Lung (tissue), 12 donors: ENCODE results near the gene SRRD. TPM values are rescaled to one million over a fixed set of nuclear protein-coding genes. Genes with fewer than 3 reads are reported as not detected.

Experiments
- ATAC-seq: fragments of 200-7000 bp; cut with Tn5 transposase; one replicate; pipeline ENCODE4 v1.9.1; 2020; ENCODE audit warnings: moderate number of reproducible peaks; ENCODE audit not compliant: insufficient read depth, low FRiP score
- DNase-seq, 3 donors: peaks; one replicate each; pipeline ENCODE4 v3.0.0-alpha.2; 2013 to 2017
- H3K27ac ChIP-seq, 2 donors: one replicate each; pipeline ENCODE4 v1.5.1; 2013; ENCODE audit warnings: mild to moderate bottlenecking in 2 of 2, moderate library complexity in 2 of 2, control low read depth in 1 of 2, inconsistent platforms in 1 of 2, low read depth in 1 of 2, low read length in 1 of 2
- H3K27me3 ChIP-seq, 3 donors: one replicate each; pipeline ENCODE4 v1.5.1; 2013; ENCODE audit warnings: low read length in 2 of 3; ENCODE audit not compliant: control insufficient read depth in 3 of 3, insufficient read depth in 3 of 3
- H3K36me3 ChIP-seq, 4 donors: one replicate each; pipeline ENCODE4 v1.5.1; 2013; ENCODE audit warnings: low read length in 4 of 4, mild to moderate bottlenecking in 1 of 4, moderate library complexity in 1 of 4; ENCODE audit not compliant: control insufficient read depth in 4 of 4, insufficient read depth in 4 of 4
- H3K4me1 ChIP-seq, 5 donors: one replicate each; pipeline ENCODE4 v1.5.1; 2013; ENCODE audit warnings: low read length in 5 of 5, mild to moderate bottlenecking in 2 of 5, moderate library complexity in 1 of 5; ENCODE audit not compliant: control insufficient read depth in 5 of 5, insufficient read depth in 5 of 5
- H3K4me3 ChIP-seq: one replicate; pipeline ENCODE4 v1.5.1; 2013; ENCODE audit warnings: mild to moderate bottlenecking, control low read depth, moderate library complexity
- H3K9ac ChIP-seq, 2 donors: one replicate each; pipeline ENCODE4 v1.5.1; 2013; ENCODE audit warnings: low read length in 2 of 2, control low read depth in 1 of 2; ENCODE audit not compliant: insufficient read depth in 1 of 2
- H3K9me3 ChIP-seq, 4 donors: one replicate each; pipeline ENCODE4 v1.5.1; 2013; ENCODE audit warnings: low read length in 3 of 4, mild to moderate bottlenecking in 1 of 4, moderate library complexity in 1 of 4; ENCODE audit not compliant: control insufficient read depth in 4 of 4, insufficient read depth in 3 of 4
- CTCF ChIP-seq: IDR thresholded peaks from 2 replicates; pipeline ENCODE4 v1.5.1; 2012; ENCODE audit warnings: mild to moderate bottlenecking; ENCODE audit errors: control extremely low read depth, extremely low read depth
- WGBS, 2 donors: extraction: QIAGEN DNeasy Blood & Tissue Kit; methylation state at CpG; one replicate each; pipeline ENCODE4 v1.1.7; 2013; 5-methylcytosine and 5-hydroxymethylcytosine counted together
- polyA plus RNA-seq, 2 donors: library from polyadenylated mRNA; stranded (reverse); fragments of 200-250 nt; gene quantifications; one replicate each; pipeline ENCODE4 v1.2.1, GENCODE V29; 2013
- total RNA-seq, 2 donors: library from RNA; depleted of rRNA in 1 of 2; stranded (reverse); fragments of >200 nt in 1 of 2; gene quantifications; one replicate each; pipeline ENCODE4 v1.2.1, GENCODE V29; 2014 to 2021
- donor health status: control.
- donor health status: control.
- donor health status: Bipolar disorder and iron deficiency.
- donor health status: healthy.
- donor health status: DM: yes; HTN: yes; CAD: no.

The SRRD gene
- total and polyA plus RNA-seq, 4 donors, result 8.5 to 17.6 (median 13.7) TPM

- TF ChIP-seq CTCF, result no peak
- Histone ChIP-seq H3K36me3 (peaks cover 14 to 41% (median 21%) of the 10 kb centered on the region in 4 donors), H3K27me3 (no peaks in the 10 kb centered on the region), H3K9ac (no peak overlapping the region), H3K9me3 (no peaks in the 10 kb centered on the region), H3K4me3 (no peak overlapping the region), H3K27ac (no peak overlapping the region), H3K4me1 (no peaks in the 10 kb centered on the region)
- no peak for ATAC-seq
- DNase-seq, result no peak
- WGBS, 2 donors, result 94 to 95% methylated on average over 9 of the region's 9 CpGs
Observed at GRCh38 chr22:26453216-26453615, 30.5 kb upstream of the SRRD start.

DNA sequence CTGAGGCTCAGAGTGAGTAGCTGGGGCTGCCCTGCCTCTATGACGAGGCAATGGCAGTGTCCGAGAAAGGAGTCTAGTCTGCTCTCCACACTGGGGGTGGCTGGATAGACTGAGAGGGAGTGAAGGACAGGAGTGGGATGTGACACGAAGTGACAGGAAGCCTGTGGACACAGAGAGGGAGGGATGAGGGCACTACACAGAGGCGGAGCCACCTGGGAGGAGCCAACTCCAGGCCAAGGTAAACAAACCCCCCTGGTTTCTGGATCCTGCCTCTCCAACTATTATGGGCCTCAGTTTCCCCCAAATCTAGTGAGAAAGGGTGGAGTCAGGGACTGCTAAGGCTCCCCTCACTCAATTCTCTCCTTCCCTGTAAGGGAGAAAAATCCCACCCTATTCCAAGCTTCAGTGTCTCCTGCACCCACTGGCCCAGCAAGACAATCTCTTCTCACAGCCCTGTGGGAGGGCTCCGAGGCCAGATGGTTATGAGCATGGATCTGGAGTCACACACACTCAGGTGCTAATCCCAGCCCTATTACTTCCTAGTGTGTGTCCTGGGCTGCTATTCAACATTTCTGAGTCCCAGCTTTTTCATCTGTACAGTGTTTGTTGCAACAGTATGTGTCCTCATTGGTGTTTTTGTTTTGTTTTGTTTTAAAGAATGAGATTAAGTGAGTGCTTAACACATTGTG lies 29.7 kb upstream of the SRRD start:
- H3K36me3 ChIP-seq, result peaks cover 16 to 45% (median 22%) of the 10 kb centered on the region in 4 donors
- H3K27me3 ChIP-seq, result no peaks in the 10 kb centered on the region
- no peak overlapping the region for H3K9ac ChIP-seq
- WGBS, 2 donors, result 80 to 84% methylated on average over 5 of the region's 5 CpGs
- H3K4me1 ChIP-seq, result no peaks in the 10 kb centered on the region
- H3K4me3 ChIP-seq, result no peak overlapping the region
- H3K27ac ChIP-seq, result no peak overlapping the region
- no peak for ATAC-seq
- H3K9me3 ChIP-seq, result no peaks in the 10 kb centered on the region
- no peak for DNase-seq
- TF ChIP-seq CTCF, result no peak

DNA sequence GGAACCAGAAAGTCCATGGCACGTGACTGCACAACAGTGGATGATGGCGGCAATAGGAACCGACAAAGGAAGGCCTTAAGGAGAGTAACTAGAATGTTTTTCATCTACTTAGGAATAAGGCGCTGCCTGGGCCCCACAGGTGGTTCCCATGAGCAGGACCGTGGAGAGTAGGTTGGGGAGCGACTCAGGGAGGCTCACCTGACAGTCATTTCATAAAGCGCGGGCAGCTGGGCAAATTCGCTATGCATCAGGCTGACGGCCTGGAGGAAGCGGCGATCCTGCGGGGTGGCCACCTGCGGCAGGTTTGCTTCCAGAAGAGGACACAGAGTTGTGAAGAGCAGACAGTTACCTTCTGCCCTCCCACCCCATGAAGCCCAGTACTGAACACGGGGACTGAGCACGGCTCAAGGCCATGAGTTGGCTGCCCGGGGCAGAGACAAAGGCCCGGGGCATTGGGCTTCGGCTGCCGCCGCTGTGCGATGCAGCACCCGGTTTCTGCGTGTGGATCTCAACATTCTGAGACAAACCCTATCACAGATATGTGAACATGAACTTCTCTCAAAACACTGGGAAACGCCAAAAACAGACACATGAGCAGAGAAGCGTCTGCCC lies 25.9 kb upstream of the SRRD start:
- Histone ChIP-seq H3K4me3 (no peak overlapping the region), H3K36me3 (peaks cover 15 to 39% (median 29%) of the 10 kb centered on the region in 4 donors), H3K9me3 (no peaks in the 10 kb centered on the region), H3K27ac (no peak overlapping the region), H3K27me3 (no peaks in the 10 kb centered on the region), H3K9ac (no peak overlapping the region), H3K4me1 (no peaks in the 10 kb centered on the region)
- ATAC-seq, result no peak
- 96 to 97% methylated on average over 26 of the region's 26 CpGs for WGBS, 2 donors
- no peak for TF ChIP-seq CTCF
- DNase-seq, result no peak
